HCT116 (cell line): ENCODE measurements around the gene C1orf21.

Experiments
- EZH2 ChIP-seq: fragments of 200-600 bp; sonication (generic); IDR thresholded peaks from 2 replicates; pipeline ENCODE4 v1.6.1; 2017; ENCODE audit warnings: antibody characterized with exemption, mixed run types
- EZH2phosphoT487 ChIP-seq: fragments of 200-600 bp; IDR thresholded peaks from 2 replicates; pipeline ENCODE4 v1.6.1; 2018; ENCODE audit warnings: antibody characterized with exemption, borderline replicate concordance
- POLR2A ChIP-seq: IDR thresholded peaks from 2 replicates; pipeline ENCODE4 v1.7.0; 2011; ENCODE audit warnings: borderline replicate concordance; ENCODE audit not compliant: insufficient read depth, insufficient read length; ENCODE audit errors: extremely low read depth
- TF ChIP-seq, protein P1 (sequence below): IDR thresholded peaks from 2 replicates; pipeline ENCODE4 v1.6.1; 2012; ENCODE audit warnings: low read depth

DNA sequence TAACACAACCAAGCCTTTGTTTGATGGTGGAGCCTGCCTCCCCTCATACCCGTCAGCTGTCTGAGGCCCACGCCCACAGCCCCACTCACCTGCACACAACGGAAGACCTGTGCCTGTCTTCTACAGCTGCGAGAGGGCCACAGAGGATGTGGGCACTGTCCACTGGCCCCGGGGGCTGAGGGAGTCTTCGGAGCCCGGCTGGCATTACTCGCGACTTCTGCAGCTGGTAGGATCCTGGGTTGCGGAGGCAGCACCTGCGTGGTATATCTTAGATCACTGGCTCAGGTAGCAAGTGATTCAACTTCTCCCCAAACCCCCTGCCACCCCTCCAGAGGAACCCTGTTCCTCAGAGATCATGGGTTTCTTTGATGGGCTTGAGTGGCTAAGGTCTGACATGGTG, 257.9 kb downstream of the C1orf21 start:
- TF ChIP-seq, protein P1, sequence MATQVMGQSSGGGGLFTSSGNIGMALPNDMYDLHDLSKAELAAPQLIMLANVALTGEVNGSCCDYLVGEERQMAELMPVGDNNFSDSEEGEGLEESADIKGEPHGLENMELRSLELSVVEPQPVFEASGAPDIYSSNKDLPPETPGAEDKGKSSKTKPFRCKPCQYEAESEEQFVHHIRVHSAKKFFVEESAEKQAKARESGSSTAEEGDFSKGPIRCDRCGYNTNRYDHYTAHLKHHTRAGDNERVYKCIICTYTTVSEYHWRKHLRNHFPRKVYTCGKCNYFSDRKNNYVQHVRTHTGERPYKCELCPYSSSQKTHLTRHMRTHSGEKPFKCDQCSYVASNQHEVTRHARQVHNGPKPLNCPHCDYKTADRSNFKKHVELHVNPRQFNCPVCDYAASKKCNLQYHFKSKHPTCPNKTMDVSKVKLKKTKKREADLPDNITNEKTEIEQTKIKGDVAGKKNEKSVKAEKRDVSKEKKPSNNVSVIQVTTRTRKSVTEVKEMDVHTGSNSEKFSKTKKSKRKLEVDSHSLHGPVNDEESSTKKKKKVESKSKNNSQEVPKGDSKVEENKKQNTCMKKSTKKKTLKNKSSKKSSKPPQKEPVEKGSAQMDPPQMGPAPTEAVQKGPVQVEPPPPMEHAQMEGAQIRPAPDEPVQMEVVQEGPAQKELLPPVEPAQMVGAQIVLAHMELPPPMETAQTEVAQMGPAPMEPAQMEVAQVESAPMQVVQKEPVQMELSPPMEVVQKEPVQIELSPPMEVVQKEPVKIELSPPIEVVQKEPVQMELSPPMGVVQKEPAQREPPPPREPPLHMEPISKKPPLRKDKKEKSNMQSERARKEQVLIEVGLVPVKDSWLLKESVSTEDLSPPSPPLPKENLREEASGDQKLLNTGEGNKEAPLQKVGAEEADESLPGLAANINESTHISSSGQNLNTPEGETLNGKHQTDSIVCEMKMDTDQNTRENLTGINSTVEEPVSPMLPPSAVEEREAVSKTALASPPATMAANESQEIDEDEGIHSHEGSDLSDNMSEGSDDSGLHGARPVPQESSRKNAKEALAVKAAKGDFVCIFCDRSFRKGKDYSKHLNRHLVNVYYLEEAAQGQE = no peak
- no peak for TF ChIP-seq EZH2phosphoT487
- TF ChIP-seq POLR2A = no peak
- TF ChIP-seq EZH2 = no peak
